ENCODE measurements around the gene NEUROG3. TPM values are rescaled to one million over a fixed set of nuclear protein-coding genes. Genes with fewer than 3 reads are reported as not detected.

The NEUROG3 gene
- total and polyA plus RNA-seq, 3 donors from 2014 or later, result not detected

GRCh38 chr10:69588358-69588757, 15.1 kb upstream of the NEUROG3 start:
- H3K27me3 ChIP-seq, result no peaks in the 10 kb centered on the region
- TF ChIP-seq CTCF (IDR thresholded peaks at IDR 0.05) (no peak), POLR2A (IDR thresholded peaks at IDR 0.05) (no peak)
- DNase-seq, result no peak
- no peaks in the 10 kb centered on the region for H3K36me3 ChIP-seq (ENCODE audit: low read depth, missing control alignments)
- no peaks in the 10 kb centered on the region for H3K4me1 ChIP-seq
- WGBS, 2 donors, result 37 to 44% methylated on average over 3 of the region's 3 CpGs
- no peak overlapping the region for H3K27ac ChIP-seq
- H3K9me3 ChIP-seq, result no peaks in the 10 kb centered on the region
- intact Hi-C loops (cut with DNase I; ENCODE audit: low total_unique reads), result no loop called here
- H3K4me3 ChIP-seq, result no peak overlapping the region

- intact Hi-C loops (cut with DNase I; ENCODE audit: low total_unique reads), result no loop called here
- WGBS, 2 donors, result 85 to 92% methylated on average over 3 of the region's 3 CpGs
- Histone ChIP-seq H3K27me3 (no peaks in the 10 kb centered on the region), H3K9me3 (no peaks in the 10 kb centered on the region), H3K4me1 (no peaks in the 10 kb centered on the region), H3K36me3 (ENCODE audit: low read depth, missing control alignments) (no peaks in the 10 kb centered on the region), H3K27ac (no peak overlapping the region), H3K4me3 (no peak overlapping the region)
- no peak for TF ChIP-seq CTCF (IDR thresholded peaks at IDR 0.05)
- no peak for TF ChIP-seq POLR2A (IDR thresholded peaks at IDR 0.05)
- DNase-seq, result no peak
Observed at GRCh38 chr10:69584624-69585023, 11.4 kb upstream of the NEUROG3 start.

GRCh38 chr10:69583106-69583505, 9.9 kb upstream of the NEUROG3 start:
- Histone ChIP-seq H3K4me1 (no peaks in the 10 kb centered on the region), H3K36me3 (ENCODE audit: low read depth, missing control alignments) (no peaks in the 10 kb centered on the region), H3K4me3 (no peak overlapping the region), H3K27me3 (no peaks in the 10 kb centered on the region), H3K27ac (no peak overlapping the region), H3K9me3 (no peaks in the 10 kb centered on the region)
- DNase-seq, result no peak
- TF ChIP-seq POLR2A (IDR thresholded peaks at IDR 0.05) (no peak), CTCF (IDR thresholded peaks at IDR 0.05) (no peak)
- intact Hi-C loops (cut with DNase I; ENCODE audit: low total_unique reads), result no loop called here
- WGBS, 2 donors, result 54 to 56% methylated on average over 2 of the region's 2 CpGs

GRCh38 chr10:69580435-69580834, 7.2 kb upstream of the NEUROG3 start:
- no peak for DNase-seq
- intact Hi-C loops (cut with DNase I; ENCODE audit: low total_unique reads), result no loop called here
- H3K36me3 ChIP-seq (ENCODE audit: low read depth, missing control alignments), result no peaks in the 10 kb centered on the region
- WGBS, 2 donors, result 73 to 83% methylated on average over 5 of the region's 5 CpGs
- no peaks in the 10 kb centered on the region for H3K4me1 ChIP-seq
- TF ChIP-seq CTCF (IDR thresholded peaks at IDR 0.05) (no peak), POLR2A (IDR thresholded peaks at IDR 0.05) (no peak)
- no peaks in the 10 kb centered on the region for H3K27me3 ChIP-seq
- no peaks in the 10 kb centered on the region for H3K9me3 ChIP-seq
- no peak overlapping the region for H3K4me3 ChIP-seq
- H3K27ac ChIP-seq, result no peak overlapping the region

- no peak for DNase-seq
- TF ChIP-seq POLR2A (IDR thresholded peaks at IDR 0.05), result no peak
- no peak for TF ChIP-seq CTCF (IDR thresholded peaks at IDR 0.05)
- H3K4me3 ChIP-seq, result no peak overlapping the region
- no peak overlapping the region for H3K27ac ChIP-seq
- intact Hi-C loops (cut with DNase I; ENCODE audit: low total_unique reads), result no loop called here
- H3K9me3 ChIP-seq, result no peaks in the 10 kb centered on the region
- H3K36me3 ChIP-seq (ENCODE audit: low read depth, missing control alignments), result no peaks in the 10 kb centered on the region
- H3K4me1 ChIP-seq, result no peaks in the 10 kb centered on the region
- WGBS, 2 donors, result 15 to 26% methylated on average over 8 of the region's 8 CpGs
- no peaks in the 10 kb centered on the region for H3K27me3 ChIP-seq
Observed at GRCh38 chr10:69579464-69580060, 6.3 kb upstream of the NEUROG3 start.

Data from testis (tissue), 3 donors.